PC-9 (cell line): ENCODE results near the gene ABCA7. TPM values are rescaled to one million over a fixed set of nuclear protein-coding genes. Genes with fewer than 3 reads are reported as not detected.

Experiments
- BruUV-seq: library from RNA; stranded (reverse); fragments of 400-500 nt; replicated peaks from 2 replicates; lab custom pipeline; 2021; lab: Mats Ljungman, UMichigan
- CTCF ChIA-PET: fragments of 300-600 bp; sonication (Branson Sonifier 250); formaldehyde crosslinking; loops from one replicate; lab custom pipeline; 2022; ENCODE audit warnings: antibody characterized with exemption; lab: Charles Lee
- POLR2A ChIA-PET: fragments of 300-600 bp; sonication (Branson Sonifier 250); formaldehyde crosslinking; loops from one replicate; lab custom pipeline; 2022; ENCODE audit warnings: antibody characterized with exemption; ENCODE audit not compliant: unreplicated experiment; lab: Charles Lee
- DNase-seq, 2 experiments: peaks; one replicate each; pipeline versions ENCODE4 v3.0.0 to v3.0.0-alpha.2; 2015 to 2022; ENCODE audit warnings: mixed read lengths in 1 of 2
- H2AFZ ChIP-seq: fragments of 200-600 bp; sonication (generic); 2 replicates; pipeline ENCODE4 v1.8.1; 2017; ENCODE audit warnings: antibody characterized with exemption
- H3F3A ChIP-seq: fragments of 200-600 bp; sonication (generic); 2 replicates; pipeline ENCODE4 v1.8.1; 2017; ENCODE audit warnings: antibody characterized with exemption, mild to moderate bottlenecking, low read depth; ENCODE audit not compliant: insufficient read depth
- H3K27ac ChIP-seq: fragments of 200-600 bp; sonication (generic); 2 replicates; pipeline ENCODE4 v1.6.1; 2016; ENCODE audit warnings: mixed run types
- H3K27me3 ChIP-seq: fragments of 200-600 bp; sonication (generic); 2 replicates; pipeline ENCODE4 v1.6.1; 2016; ENCODE audit warnings: low read depth, mixed run types; ENCODE audit not compliant: insufficient read depth
- H3K36me3 ChIP-seq: fragments of 200-600 bp; sonication (generic); 2 replicates; pipeline ENCODE4 v1.6.1; 2016; ENCODE audit warnings: low read depth, mixed run types
- H3K4me1 ChIP-seq: fragments of 200-600 bp; sonication (generic); replicated peaks from 2 replicates; pipeline ENCODE4 v1.6.1; 2016; ENCODE audit warnings: mixed run types; ENCODE audit not compliant: insufficient read depth
- H3K4me2 ChIP-seq: fragments of 200-600 bp; sonication (generic); 2 replicates; pipeline ENCODE4 v1.6.1; 2017; ENCODE audit warnings: mixed run types
- H3K4me3 ChIP-seq: fragments of 200-600 bp; sonication (generic); 2 replicates; pipeline ENCODE4 v1.6.1; 2016; ENCODE audit warnings: mixed run types
- H3K79me2 ChIP-seq: fragments of 200-600 bp; sonication (generic); 2 replicates; pipeline ENCODE4 v1.6.1; 2017; ENCODE audit warnings: low read depth, mixed run types
- H3K9me2 ChIP-seq: fragments of 200-600 bp; sonication (generic); 2 replicates; pipeline ENCODE4 v1.8.1; 2017; ENCODE audit warnings: mild to moderate bottlenecking; ENCODE audit not compliant: insufficient read depth
- H3K9me3 ChIP-seq: fragments of 200-600 bp; sonication (generic); 2 replicates; pipeline ENCODE4 v1.8.1; 2016; ENCODE audit warnings: low read depth; ENCODE audit not compliant: insufficient read depth
- H4K20me1 ChIP-seq: fragments of 200-600 bp; sonication (generic); 2 replicates; pipeline ENCODE4 v1.8.1; 2017; ENCODE audit not compliant: insufficient read depth
- CTCF ChIP-seq: fragments of 200-600 bp; sonication (generic); conservative IDR thresholded peaks from 2 replicates; pipeline ENCODE4 v1.6.1; 2017; ENCODE audit warnings: mixed run types, antibody characterized with exemption, mild to moderate bottlenecking, moderate library complexity
- EZH2 ChIP-seq: fragments of 200-600 bp; sonication (generic); IDR thresholded peaks from 2 replicates; pipeline ENCODE4 v1.8.0; 2017; ENCODE audit warnings: antibody characterized with exemption, low read depth
- intact Hi-C: fragments of 100-400 bp; cut with micrococcal nuclease; formaldehyde crosslinking; loops from one replicate; pipeline ENCODE4 v1.10.0; 2022; ENCODE audit not compliant: unreplicated experiment
- total RNA-seq: library from RNA; stranded (reverse); gene quantifications from 2 replicates; pipeline ENCODE4 v1.2.3, GENCODE V29; 2021

Gene ABCA7
- total RNA-seq, 1 experiment from 2014 or later = 29.9 TPM

- Histone ChIP-seq H3K4me2 (peak overlapping the region; percentile 97), H3K4me1 (peaks cover 19% of the 10 kb centered on the region), H3K79me2 (no peaks in the 10 kb centered on the region), H4K20me1 (no peaks in the 10 kb centered on the region), H3F3A (peaks cover 30% of the 10 kb centered on the region), H3K27ac (peak overlapping the region; percentile 57), H3K27me3 (no peaks in the 10 kb centered on the region), H2AFZ (no peak overlapping the region), H3K9me2 (no peaks in the 10 kb centered on the region), H3K36me3 (no peaks in the 10 kb centered on the region), H3K9me3 (no peaks in the 10 kb centered on the region), H3K4me3 (peak overlapping the region; percentile 15; the same call in 1 of the 2 replicates)
- intact Hi-C loops = loop anchor here (5.0 kb wide), 1 partner anchor 37 kb away; the partner anchor contains the start of gene GPX4
- TF ChIP-seq EZH2 (no peak), CTCF (peak; percentile 62; the same call in 1 of the 2 replicates)
- BruUV-seq = no TSS peak
- ChIA-PET CTCF (interaction anchor here (0.6 kb wide), 1 partner anchor 34 kb away, joined by 16 read pairs; no protein-coding TSS in a partner anchor), POLR2A (interaction anchor here (0.6 kb wide), 5 partner anchors 38 to 188 kb away, joined by 3 to 27 read pairs (median 4); partner anchors contain the start of gene CNN2)
- DNase-seq = peak in 1 of 2 experiments; percentile 54
These were observed 25.0 kb downstream of the ABCA7 start for GRCh38 chr19:1064661-1065605.

- ChIA-PET POLR2A (interaction anchor here (0.5 to 0.6 kb wide), 2 partner anchors 38 to 203 kb away, joined by 3 to 27 read pairs; partner anchors contain the start of gene CIRBP), CTCF (no interaction called here)
- Histone ChIP-seq H2AFZ (no peak overlapping the region), H3K79me2 (no peaks in the 10 kb centered on the region), H3K27me3 (no peaks in the 10 kb centered on the region), H3K36me3 (no peaks in the 10 kb centered on the region), H4K20me1 (no peaks in the 10 kb centered on the region), H3K9me3 (no peaks in the 10 kb centered on the region), H3F3A (peaks cover 30% of the 10 kb centered on the region), H3K4me1 (peaks cover 19% of the 10 kb centered on the region), H3K4me2 (peak overlapping the region; percentile 97), H3K9me2 (no peaks in the 10 kb centered on the region), H3K27ac (peak overlapping the region; percentile 57), H3K4me3 (peak overlapping the region; percentile 71; the same call in 1 of the 2 replicates)
- TF ChIP-seq EZH2 (no peak), CTCF (no peak)
- peak; percentile 71 to 77 for DNase-seq
- no TSS peak for BruUV-seq
- intact Hi-C loops = loop anchor here (5.0 kb wide), 1 partner anchor 37 kb away; the partner anchor contains the start of gene GPX4
These were observed 25.8 kb downstream of the ABCA7 start for GRCh38 chr19:1065606-1066109.

GRCh38 chr19:1066251-1066747, 26.4 kb downstream of the ABCA7 start:
- H4K20me1 ChIP-seq = no peaks in the 10 kb centered on the region
- DNase-seq = peak; percentile 77 to 81
- TF ChIP-seq CTCF (no peak), EZH2 (no peak)
- CTCF ChIA-PET = no interaction called here
- intact Hi-C loops = loop anchor here (5.0 kb wide), 1 partner anchor 36 kb away; the partner anchor contains the start of gene GPX4
- H3K27me3 ChIP-seq = no peaks in the 10 kb centered on the region
- no peaks in the 10 kb centered on the region for H3K9me3 ChIP-seq
- H3K36me3 ChIP-seq = no peaks in the 10 kb centered on the region
- peaks cover 30% of the 10 kb centered on the region for H3F3A ChIP-seq
- POLR2A ChIA-PET = interaction anchor here (0.5 kb wide), 1 partner anchor 203 kb away, joined by 3 read pairs; the partner anchor contains the start of gene CIRBP
- no peaks in the 10 kb centered on the region for H3K9me2 ChIP-seq
- H3K27ac ChIP-seq = peak overlapping the region; percentile 57
- peak overlapping the region; percentile 97 for H3K4me2 ChIP-seq
- no TSS peak for BruUV-seq
- H3K4me3 ChIP-seq = peak overlapping the region; percentile 71
- peaks cover 19% of the 10 kb centered on the region for H3K4me1 ChIP-seq
- no peaks in the 10 kb centered on the region for H3K79me2 ChIP-seq
- no peak overlapping the region for H2AFZ ChIP-seq
